K562 (cell line): Measurements from ENCODE around the gene FBN1. TPM values are rescaled to one million over a fixed set of nuclear protein-coding genes. Genes with fewer than 3 reads are reported as not detected.
A peak's percentile ranks its signal among the peaks of the same experiment; 100 is the strongest.

Source experiments
- ATAC-seq: fragments of 200-7000 bp; cut with Tn5 transposase; 3 replicates; pipeline ENCODE4 v1.9.1; 2020; ENCODE audit warnings: moderate library complexity
- BruUV-seq: library from RNA; stranded (reverse); fragments of 400-500 nt; replicated peaks from 2 replicates; lab custom pipeline; 2021; lab: Mats Ljungman, UMichigan
- CTCF ChIA-PET: fragments of 300-600 bp; formaldehyde crosslinking; extraction: SDS; loops from one replicate; lab custom pipeline; 2021; ENCODE audit warnings: low intra/inter-chr PET ratio; lab: Yijun Ruan, JAX
- POLR2A ChIA-PET: fragments of 300-600, 350-650 bp; sonication (Branson Sonifier 250); formaldehyde crosslinking; extraction: SDS; loops from one replicate; lab custom pipeline; 2021; ENCODE audit warnings: antibody characterized with exemption, inconsistent platforms; lab: Yijun Ruan, JAX
- DNase-seq, 4 experiments: peaks; one replicate each; pipeline versions ENCODE4 v3.0.0 to v3.0.0-alpha.2; 2011 to 2018; ENCODE audit warnings: low spot score in 3 of 4, mixed read lengths in 3 of 4; ENCODE audit errors: extremely low read depth in 1 of 4
- FAIRE-seq: peaks from 2 replicates; lab custom pipeline; 2011; peaks lifted over from hg19 to GRCh38; lab: Jason Lieb, UNC
- H2AFZ ChIP-seq: 2 replicates; pipeline ENCODE4 v1.6.0; 2011; ENCODE audit warnings: low read depth, low read length, control low read depth, inconsistent platforms
- H3K27ac ChIP-seq: fragments of 200-600 bp; 3 replicates; pipeline ENCODE4 v1.8.0; 2011; ENCODE audit warnings: low read depth, mild to moderate bottlenecking, control low read depth, inconsistent platforms, low read length, moderate library complexity, mixed read lengths; ENCODE audit errors: extremely low read depth
- H3K27me3 ChIP-seq, 2 experiments: fragments of 300-600 bp in 1 of 2; 2 replicates in 1 of 2; 3 replicates in 1 of 2; pipeline versions ENCODE4 v1.6.0 to v1.8.0; 2011; ENCODE audit warnings: inconsistent platforms in 2 of 2, low read length in 2 of 2, mild to moderate bottlenecking in 1 of 2, mixed read lengths in 1 of 2, moderate library complexity in 1 of 2; ENCODE audit not compliant: control insufficient read depth in 2 of 2, insufficient read depth in 2 of 2
- H3K36me3 ChIP-seq: fragments of 300-600 bp; 3 replicates; pipeline ENCODE4 v1.8.0; 2011; ENCODE audit warnings: mild to moderate bottlenecking, low read length, inconsistent platforms; ENCODE audit not compliant: control insufficient read depth, insufficient read depth
- H3K4me1 ChIP-seq, 2 experiments: fragments of 200-600 bp in 1 of 2; replicated peaks in 1 of 2; 2 replicates in 1 of 2; 3 replicates in 1 of 2; pipeline versions ENCODE4 v1.5.1 to v1.8.0; 2011; ENCODE audit warnings: inconsistent platforms in 2 of 2, low read length in 2 of 2, mild to moderate bottlenecking in 1 of 2, mixed read lengths in 1 of 2, moderate library complexity in 1 of 2; ENCODE audit not compliant: control insufficient read depth in 2 of 2, insufficient read depth in 2 of 2
- H3K4me2 ChIP-seq: 2 replicates; pipeline ENCODE4 v1.6.1; 2011; ENCODE audit warnings: low read length, control low read depth, inconsistent platforms, mixed read lengths; ENCODE audit not compliant: insufficient read depth
- H3K4me3 ChIP-seq: fragments of 200-600 bp; sonication (generic), shearing (Covaris generic); 2 replicates; pipeline ENCODE4 v1.5.1; 2016; ENCODE audit warnings: control low read depth, inconsistent platforms
- H3K79me2 ChIP-seq: fragments of 200-600 bp; 3 replicates; pipeline ENCODE4 v1.8.0; 2011; ENCODE audit warnings: low read length, inconsistent platforms; ENCODE audit not compliant: control insufficient read depth, insufficient read depth
- H3K9ac ChIP-seq, 2 experiments: 2 replicates each; pipeline versions ENCODE4 v1.6.0 to v1.6.1; 2011; ENCODE audit warnings: low read depth in 2 of 2, low read length in 2 of 2, control low read depth in 1 of 2, inconsistent platforms in 1 of 2, mild to moderate bottlenecking in 1 of 2, mixed read lengths in 1 of 2; ENCODE audit not compliant: insufficient read depth in 1 of 2
- H3K9me1 ChIP-seq: one replicate; pipeline ENCODE4 v1.6.0; 2011; ENCODE audit warnings: inconsistent platforms, mild to moderate bottlenecking, low read length, moderate library complexity; ENCODE audit not compliant: control insufficient read depth, insufficient read depth
- H3K9me3 ChIP-seq: replicated peaks from 2 replicates; pipeline ENCODE4 v1.5.1; 2011; ENCODE audit warnings: low read depth, low read length, inconsistent platforms; ENCODE audit not compliant: control insufficient read depth, insufficient read depth
- H4K20me1 ChIP-seq: replicated peaks from 2 replicates; pipeline ENCODE4 v1.6.1; 2011; ENCODE audit warnings: low read length, inconsistent platforms, mixed read lengths; ENCODE audit not compliant: control insufficient read depth, insufficient read depth
- CEBPG ChIP-seq, 3 experiments: fragments of 200-800 bp in 1 of 3; sonication (Bioruptor generic) in 1 of 3; sonication (generic) in 1 of 3; formaldehyde crosslinking in 1 of 3; IDR thresholded peaks in 2 of 3; conservative IDR thresholded peaks in 1 of 3; 2 replicates each; pipeline versions ENCODE4 v1.6.1 to v1.8.0; 2016 to 2022; ENCODE audit warnings: missing compliant biosample characterization in 2 of 3, missing genetic modification characterization in 2 of 3, mild to moderate bottlenecking in 1 of 3, missing genetic modification reagents in 1 of 3
- CSDE1 ChIP-seq, 2 experiments: fragments of 450-650 bp; IDR thresholded peaks; 2 replicates each; pipeline ENCODE4 v1.6.1; 2016; ENCODE audit warnings: mild to moderate bottlenecking in 1 of 2
- ESRRA ChIP-seq: fragments of 450-650 bp; IDR thresholded peaks from 2 replicates; pipeline ENCODE4 v1.6.1; 2014; ENCODE audit warnings: low read depth, mild to moderate bottlenecking, moderate library complexity, borderline replicate concordance
- GTF3C2 ChIP-seq: IDR thresholded peaks from 3 replicates; pipeline ENCODE4 v1.6.1; 2011; ENCODE audit warnings: borderline replicate concordance, mild to moderate bottlenecking, moderate library complexity; ENCODE audit not compliant: insufficient read length; ENCODE audit errors: extremely low read depth
- HES1 ChIP-seq: fragments of 450-650 bp; IDR thresholded peaks from 2 replicates; pipeline ENCODE4 v1.6.1; 2016; ENCODE audit warnings: low read depth, mild to moderate bottlenecking, moderate library complexity
- ZNF232 ChIP-seq: sonication (generic); formaldehyde crosslinking; IDR thresholded peaks from 2 replicates; pipeline ENCODE4 v1.8.0; 2022; ENCODE audit warnings: mild to moderate bottlenecking, missing genetic modification reagents
- ZNF277 ChIP-seq: fragments of 250-450 bp; sonication (Bioruptor Pico); IDR thresholded peaks from 2 replicates; pipeline ENCODE4 v1.8.0; 2022; ENCODE audit warnings: inconsistent platforms, mild to moderate bottlenecking, moderate library complexity, borderline replicate concordance
- ZNF695 ChIP-seq: fragments of 450-650 bp; formaldehyde crosslinking; IDR thresholded peaks from 2 replicates; pipeline ENCODE4 v1.4.0; 2020; ENCODE audit warnings: mild to moderate bottlenecking, moderate library complexity
- ZNF740 ChIP-seq, 3 experiments: fragments of 200-800 bp in 1 of 3; sonication (Bioruptor generic) in 1 of 3; sonication (generic) in 1 of 3; formaldehyde crosslinking in 1 of 3; IDR thresholded peaks; 2 replicates each; pipeline versions ENCODE4 v1.6.1 to v1.8.0; 2016 to 2022; ENCODE audit warnings: mild to moderate bottlenecking in 2 of 3, missing compliant biosample characterization in 2 of 3, missing genetic modification characterization in 2 of 3, missing genetic modification reagents in 1 of 3
- WGBS: fragments of 100-300 bp; shearing (Covaris generic); methylation state at CpG from one replicate; pipeline ENCODE4 v1.1.6; 2016; ENCODE audit warnings: low coverage, mixed read lengths; ENCODE audit not compliant: insufficient coverage; ENCODE audit errors: missing lambda C conversion rate; 5-methylcytosine and 5-hydroxymethylcytosine counted together
- in situ Hi-C: fragments of 300-500 bp; cut with MboI; formaldehyde crosslinking; loops from 4 replicates; pipeline ENCODE4 v1.15.0; 2018; ENCODE audit warnings: inconsistent platforms, mixed read lengths
- intact Hi-C: fragments of 100-400 bp; cut with micrococcal nuclease; formaldehyde crosslinking; loops from 2 replicates; pipeline ENCODE4 v1.14.2; 2022
- polyA plus RNA-seq, 8 experiments: library from polyadenylated mRNA; depleted of rRNA in 4 of 8; stranded (reverse) in 5 of 8; unstranded in 3 of 8; fragments of >200 nt; fragmentation: Nextera tagmentation in 2 of 8; fragmentation: Illumina TruSeq in 1 of 8; extraction: Ambion mirVana in 2 of 8; extraction: Trizol in 1 of 8; gene quantifications; 2 replicates each; pipeline versions ENCODE4 v1.2.1 to v1.2.3, GENCODE V29; 2011 to 2014; ENCODE audit warnings: inconsistent platforms in 1 of 8, missing spikeins in 1 of 8
- total RNA-seq, 7 experiments: library from RNA; depleted of rRNA in 6 of 7; stranded (reverse); fragments of >200 nt in 6 of 7; fragmentation: Illumina TruSeq in 2 of 7; extraction: Trizol in 2 of 7; gene quantifications; 2 replicates each; pipeline versions ENCODE4 v1.2.1 to v1.2.3, GENCODE V29; 2011 to 2021; ENCODE audit warnings: low replicate concordance in 1 of 7

Gene FBN1
- total and polyA plus RNA-seq, 9 of the 15 experiments (the other 6 are each of a cell fraction or from before 2014, with no cell fraction given) = 0.15 to 1.2 (median 0.60) TPM

DNA sequence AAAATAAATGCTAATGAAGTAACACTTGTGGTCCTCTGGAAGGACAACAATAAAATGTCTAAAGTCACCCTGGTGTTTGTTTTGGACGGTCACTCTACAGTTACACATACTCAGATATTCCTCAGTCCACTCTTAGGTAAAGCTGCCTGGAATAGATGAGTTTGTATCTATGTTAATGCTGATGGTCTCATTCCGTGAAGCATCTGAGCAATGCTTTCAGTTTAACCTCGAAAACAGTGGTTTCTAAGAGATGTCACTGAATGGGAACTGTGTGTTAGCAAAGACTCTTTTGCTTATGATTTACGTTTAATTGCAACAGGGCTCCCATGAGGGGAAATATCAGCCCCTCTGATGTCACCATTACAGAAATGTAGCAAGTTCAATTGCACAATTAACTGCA is 49.1 kb downstream of the FBN1 start (continued):
- no peak for TF ChIP-seq HES1
- no peak for TF ChIP-seq GTF3C2

DNA sequence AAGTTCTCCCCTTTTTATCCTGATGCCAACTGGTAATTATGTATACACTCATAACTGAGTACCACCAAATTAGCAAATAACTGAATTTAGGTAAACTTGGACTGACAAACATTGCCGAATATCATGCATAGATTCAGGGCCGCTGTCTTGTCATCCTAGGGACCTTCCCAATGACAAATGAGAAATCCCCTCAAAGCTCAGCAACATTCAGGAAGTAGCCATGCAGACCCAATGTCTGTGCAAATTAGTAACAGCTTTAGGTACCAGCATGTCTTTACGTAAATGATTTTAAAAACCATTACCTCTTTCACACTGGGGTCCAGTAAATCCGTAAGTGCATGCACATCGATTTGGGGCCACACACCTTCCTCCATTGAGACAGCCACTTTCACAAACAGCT is 49.5 kb downstream of the FBN1 start:
- DNase-seq (no peak), ATAC-seq (no peak), FAIRE-seq (no peak)
- no peaks in the 10 kb centered on the region for H3K36me3 ChIP-seq
- in situ Hi-C loops (no loop called here), intact Hi-C loops (no loop called here)
- POLR2A ChIA-PET = no interaction called here
- H2AFZ ChIP-seq = peak overlapping the region; percentile 5; the same call in 1 of the 2 replicates
- H3K9ac ChIP-seq = no peak overlapping the region
- no peaks in the 10 kb centered on the region for H3K9me1 ChIP-seq
- no peak for TF ChIP-seq ZNF277 (CRISPR knock-in tag)
- no peak for TF ChIP-seq ZNF232 (CRISPR knock-in tag)
- TF ChIP-seq CEBPG (CRISPR knock-in tag; IDR thresholded peaks at IDR 0.05) = no peak
- no peak for TF ChIP-seq CEBPG (tag; conservative IDR thresholded peaks at IDR 0.05 in 1 of 2, IDR thresholded peaks at IDR 0.05 in 1 of 2)
- no peak for TF ChIP-seq ESRRA
- TF ChIP-seq ZNF695 (CRISPR knock-in tag) = no peak
- TF ChIP-seq ZNF740 (CRISPR knock-in tag; IDR thresholded peaks at IDR 0.05) = no peak
- no peak for TF ChIP-seq ZNF740 (tag; IDR thresholded peaks at IDR 0.05)
- TF ChIP-seq CSDE1 (IDR thresholded peaks at IDR 0.05) = no peak
- no peak overlapping the region for H3K4me2 ChIP-seq
- WGBS = 44% methylated on average over 5 of the region's 5 CpGs
- H3K27ac ChIP-seq = no peak overlapping the region
- H3K4me3 ChIP-seq = no peak overlapping the region
- no peaks in the 10 kb centered on the region for H3K9me3 ChIP-seq
- no peaks in the 10 kb centered on the region for H3K27me3 ChIP-seq
- CTCF ChIA-PET = no interaction called here
- H4K20me1 ChIP-seq = no peaks in the 10 kb centered on the region
- no peaks in the 10 kb centered on the region for H3K79me2 ChIP-seq
- BruUV-seq = no TSS peak
- H3K4me1 ChIP-seq = peaks cover 3 to 14% of the 10 kb centered on the region in 2 experiments; a peak in 3 of 5 replicates
